Stimulated activated CD4-positive, alpha-beta T cell treated with anti-CD3 and anti-CD28 coated beads, Interleukin-4, amount 100 ng/mL, for 24 hours (primary cell): Measurements from ENCODE around the gene NOC4L.
"Not testable (repeated sequence)": the region's sequence is repeated elsewhere in the genome, so short reads cannot be mapped to it uniquely, and the experiment has no call there.

Experiments
- DNase-seq: peaks from one replicate; pipeline ENCODE4 v3.0.0-alpha.2; 2020

NOC4L gene

GRCh38 chr12:132186208-132186856 is 42.1 kb downstream of the NOC4L start:
- peak; percentile 19 for DNase-seq

- DNase-seq: peak; percentile 19
Measured at GRCh38 chr12:132186857-132187620, 42.8 kb downstream of the NOC4L start.

- DNase-seq: no peak
Measured at GRCh38 chr12:132187646-132188450, 43.6 kb downstream of the NOC4L start.

GRCh38 chr12:132188451-132188901 is 44.2 kb downstream of the NOC4L start:
- DNase-seq: no peak

- DNase-seq: no peak
Measured at GRCh38 chr12:132188916-132189325, 44.7 kb downstream of the NOC4L start.

GRCh38 chr12:132189378-132190011 is 45.2 kb downstream of the NOC4L start:
- peak; percentile 95 for DNase-seq

GRCh38 chr12:132190012-132190755 is 45.9 kb downstream of the NOC4L start:
- DNase-seq: no peak

- no peak for DNase-seq
Measured at GRCh38 chr12:132190834-132191500, 46.7 kb downstream of the NOC4L start.

- no peak for DNase-seq
Measured at GRCh38 chr12:132191715-132192553, 47.7 kb downstream of the NOC4L start.

- DNase-seq: no peak
Measured at GRCh38 chr12:132194056-132194455, 49.8 kb downstream of the NOC4L start.

- DNase-seq: no peak
Measured at GRCh38 chr12:132194556-132194955, 50.3 kb downstream of the NOC4L start.

- not testable (repeated sequence) for DNase-seq
Measured at GRCh38 chr12:132195242-132195641, 51.0 kb downstream of the NOC4L start.

- no peak for DNase-seq
Measured at GRCh38 chr12:132196038-132196872, 52.0 kb downstream of the NOC4L start.

GRCh38 chr12:132196873-132197390 is 52.7 kb downstream of the NOC4L start:
- no peak for DNase-seq

- no peak for DNase-seq
Measured at GRCh38 chr12:132197581-132198354, 53.5 kb downstream of the NOC4L start.

- no peak for DNase-seq
Measured at GRCh38 chr12:132199101-132199500, 54.8 kb downstream of the NOC4L start.

GRCh38 chr12:132199526-132200319 is 55.5 kb downstream of the NOC4L start:
- no peak for DNase-seq

- DNase-seq: no peak
Measured at GRCh38 chr12:132200800-132201199, 56.5 kb downstream of the NOC4L start.
